ENCODE measurements around the gene TSHB.

Gene TSHB

DNA sequence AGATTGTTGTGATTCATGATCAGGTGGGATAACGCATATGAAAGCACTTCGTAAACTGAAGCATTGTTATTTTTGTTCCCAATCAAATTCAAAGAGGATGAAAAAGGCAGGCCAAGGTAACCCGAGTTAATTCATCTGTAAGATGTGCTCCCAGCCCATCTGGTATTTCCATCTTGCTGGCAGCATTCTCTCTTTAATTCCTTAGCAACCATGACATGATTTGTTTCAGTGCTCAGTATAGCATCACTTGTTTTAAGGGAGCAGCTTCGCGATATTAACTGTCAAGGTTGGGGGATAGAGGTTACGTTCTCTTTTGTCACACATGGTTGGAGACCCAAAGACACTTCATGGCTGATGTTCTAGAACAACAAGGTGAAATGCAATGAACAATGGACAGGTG is 53.3 kb downstream of the TSHB start:
- in situ Hi-C loops (cut with HindIII; ENCODE audit: low pct_unique_long_range_greater_than_20kb, low sequenced_read_pairs): no loop called here
- TF ChIP-seq JUND (IDR thresholded peaks at IDR 0.05; ENCODE audit: low read depth): no peak
- DNase-seq (ENCODE audit: low read depth in 1 of 2, low spot score in 1 of 2): no peak
